Measurements from ENCODE around the gene MESP2. TPM values are rescaled to one million over a fixed set of nuclear protein-coding genes. Genes with fewer than 3 reads are reported as not detected.

MESP2 gene
- total and polyA plus RNA-seq, 2 of the 13 experiments (the other 11 are each of a cell fraction or from before 2014, with no cell fraction given): not detected

DNA sequence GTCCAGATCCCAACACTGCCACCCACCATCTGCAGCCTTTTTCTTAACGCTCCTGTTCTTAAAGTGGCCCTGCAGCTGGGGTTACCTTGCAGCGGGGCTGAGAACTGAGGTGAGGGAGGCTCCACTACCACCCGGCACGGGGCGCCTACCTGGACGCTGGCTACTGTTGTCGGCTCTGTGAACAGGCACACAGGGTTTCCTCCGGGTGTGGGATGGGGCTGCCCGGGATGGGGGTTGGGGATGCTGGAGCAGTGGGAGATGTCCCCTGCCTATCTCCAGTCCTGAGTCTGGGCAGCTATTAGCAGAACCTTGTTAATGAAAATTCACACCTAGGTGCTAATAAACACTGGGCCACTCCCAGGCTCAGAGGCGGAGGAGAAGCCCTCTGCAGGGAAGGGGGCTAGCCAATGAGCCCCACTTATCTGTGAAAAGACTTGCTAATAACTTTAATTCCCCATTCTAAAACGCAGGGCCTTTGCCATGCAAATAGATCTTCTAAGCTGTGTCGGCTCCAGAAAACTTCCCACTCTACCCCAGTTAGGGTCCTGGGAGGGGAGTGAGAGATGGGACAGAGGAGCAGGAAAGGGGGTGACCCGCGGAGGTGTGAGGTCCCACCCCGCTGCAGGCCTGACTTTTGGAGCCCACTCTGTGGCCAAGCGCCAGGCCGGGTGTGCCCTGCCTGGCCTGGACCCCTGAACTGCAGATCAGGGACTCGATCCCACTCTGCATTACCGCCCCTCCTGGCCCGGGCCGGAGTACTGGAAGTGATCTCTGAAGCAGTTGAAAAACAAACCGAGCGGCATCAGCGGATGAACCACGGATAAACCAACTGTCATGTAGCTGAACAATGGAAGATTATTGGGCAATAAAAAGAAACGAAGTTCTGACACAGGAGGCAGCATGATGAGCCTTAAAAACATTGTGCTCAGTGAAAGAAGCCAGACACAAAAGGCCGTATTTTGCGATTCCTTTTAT is 28.1 kb upstream of the MESP2 start:
- ChIA-PET POLR2A (no interaction called here), CTCF (ENCODE audit: low intra/inter-chr PET ratio, low total read pairs) (no interaction called here)
- DNase-seq (ENCODE audit: low spot score) (no peak), FAIRE-seq (no peak), ATAC-seq (no peak)
- no peaks in the 10 kb centered on the region for H4K20me1 ChIP-seq (ENCODE audit: insufficient read depth, low read length)
- no peak overlapping the region for H3K4me2 ChIP-seq (ENCODE audit: low read depth, low read length)
- TF ChIP-seq, protein P1, sequence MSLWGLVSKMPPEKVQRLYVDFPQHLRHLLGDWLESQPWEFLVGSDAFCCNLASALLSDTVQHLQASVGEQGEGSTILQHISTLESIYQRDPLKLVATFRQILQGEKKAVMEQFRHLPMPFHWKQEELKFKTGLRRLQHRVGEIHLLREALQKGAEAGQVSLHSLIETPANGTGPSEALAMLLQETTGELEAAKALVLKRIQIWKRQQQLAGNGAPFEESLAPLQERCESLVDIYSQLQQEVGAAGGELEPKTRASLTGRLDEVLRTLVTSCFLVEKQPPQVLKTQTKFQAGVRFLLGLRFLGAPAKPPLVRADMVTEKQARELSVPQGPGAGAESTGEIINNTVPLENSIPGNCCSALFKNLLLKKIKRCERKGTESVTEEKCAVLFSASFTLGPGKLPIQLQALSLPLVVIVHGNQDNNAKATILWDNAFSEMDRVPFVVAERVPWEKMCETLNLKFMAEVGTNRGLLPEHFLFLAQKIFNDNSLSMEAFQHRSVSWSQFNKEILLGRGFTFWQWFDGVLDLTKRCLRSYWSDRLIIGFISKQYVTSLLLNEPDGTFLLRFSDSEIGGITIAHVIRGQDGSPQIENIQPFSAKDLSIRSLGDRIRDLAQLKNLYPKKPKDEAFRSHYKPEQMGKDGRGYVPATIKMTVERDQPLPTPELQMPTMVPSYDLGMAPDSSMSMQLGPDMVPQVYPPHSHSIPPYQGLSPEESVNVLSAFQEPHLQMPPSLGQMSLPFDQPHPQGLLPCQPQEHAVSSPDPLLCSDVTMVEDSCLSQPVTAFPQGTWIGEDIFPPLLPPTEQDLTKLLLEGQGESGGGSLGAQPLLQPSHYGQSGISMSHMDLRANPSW (CRISPR knock-in tag; IDR thresholded peaks at IDR 0.05; ENCODE audit: borderline replicate concordance): no peak
- no peak for TF ChIP-seq ZBTB7A (CRISPR knock-in tag; IDR thresholded peaks at IDR 0.05)
- TF ChIP-seq CC2D1A (CRISPR knock-in tag; IDR thresholded peaks at IDR 0.05): no peak
- no peak for TF ChIP-seq SUZ12 (IDR thresholded peaks at IDR 0.05; ENCODE audit: low read depth, low read length)
- TF ChIP-seq, protein P2, sequence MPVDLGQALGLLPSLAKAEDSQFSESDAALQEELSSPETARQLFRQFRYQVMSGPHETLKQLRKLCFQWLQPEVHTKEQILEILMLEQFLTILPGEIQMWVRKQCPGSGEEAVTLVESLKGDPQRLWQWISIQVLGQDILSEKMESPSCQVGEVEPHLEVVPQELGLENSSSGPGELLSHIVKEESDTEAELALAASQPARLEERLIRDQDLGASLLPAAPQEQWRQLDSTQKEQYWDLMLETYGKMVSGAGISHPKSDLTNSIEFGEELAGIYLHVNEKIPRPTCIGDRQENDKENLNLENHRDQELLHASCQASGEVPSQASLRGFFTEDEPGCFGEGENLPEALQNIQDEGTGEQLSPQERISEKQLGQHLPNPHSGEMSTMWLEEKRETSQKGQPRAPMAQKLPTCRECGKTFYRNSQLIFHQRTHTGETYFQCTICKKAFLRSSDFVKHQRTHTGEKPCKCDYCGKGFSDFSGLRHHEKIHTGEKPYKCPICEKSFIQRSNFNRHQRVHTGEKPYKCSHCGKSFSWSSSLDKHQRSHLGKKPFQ (CRISPR knock-in tag; IDR thresholded peaks at IDR 0.05; ENCODE audit: insufficient replicate concordance): no peak
- no peak for TF ChIP-seq ZNF34 (CRISPR knock-in tag; IDR thresholded peaks at IDR 0.05; ENCODE audit: borderline replicate concordance)
- TF ChIP-seq, protein P3, sequence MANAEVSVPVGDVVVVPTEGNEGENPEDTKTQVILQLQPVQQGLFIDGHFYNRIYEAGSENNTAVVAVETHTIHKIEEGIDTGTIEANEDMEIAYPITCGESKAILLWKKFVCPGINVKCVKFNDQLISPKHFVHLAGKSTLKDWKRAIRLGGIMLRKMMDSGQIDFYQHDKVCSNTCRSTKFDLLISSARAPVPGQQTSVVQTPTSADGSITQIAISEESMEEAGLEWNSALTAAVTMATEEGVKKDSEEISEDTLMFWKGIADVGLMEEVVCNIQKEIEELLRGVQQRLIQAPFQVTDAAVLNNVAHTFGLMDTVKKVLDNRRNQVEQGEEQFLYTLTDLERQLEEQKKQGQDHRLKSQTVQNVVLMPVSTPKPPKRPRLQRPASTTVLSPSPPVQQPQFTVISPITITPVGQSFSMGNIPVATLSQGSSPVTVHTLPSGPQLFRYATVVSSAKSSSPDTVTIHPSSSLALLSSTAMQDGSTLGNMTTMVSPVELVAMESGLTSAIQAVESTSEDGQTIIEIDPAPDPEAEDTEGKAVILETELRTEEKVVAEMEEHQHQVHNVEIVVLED (CRISPR knock-in tag; IDR thresholded peaks at IDR 0.05; ENCODE audit: borderline replicate concordance): no peak
- no peak for TF ChIP-seq ZEB1 (IDR thresholded peaks at IDR 0.05; ENCODE audit: insufficient replicate concordance, low read depth)
- TF ChIP-seq, protein P4, sequence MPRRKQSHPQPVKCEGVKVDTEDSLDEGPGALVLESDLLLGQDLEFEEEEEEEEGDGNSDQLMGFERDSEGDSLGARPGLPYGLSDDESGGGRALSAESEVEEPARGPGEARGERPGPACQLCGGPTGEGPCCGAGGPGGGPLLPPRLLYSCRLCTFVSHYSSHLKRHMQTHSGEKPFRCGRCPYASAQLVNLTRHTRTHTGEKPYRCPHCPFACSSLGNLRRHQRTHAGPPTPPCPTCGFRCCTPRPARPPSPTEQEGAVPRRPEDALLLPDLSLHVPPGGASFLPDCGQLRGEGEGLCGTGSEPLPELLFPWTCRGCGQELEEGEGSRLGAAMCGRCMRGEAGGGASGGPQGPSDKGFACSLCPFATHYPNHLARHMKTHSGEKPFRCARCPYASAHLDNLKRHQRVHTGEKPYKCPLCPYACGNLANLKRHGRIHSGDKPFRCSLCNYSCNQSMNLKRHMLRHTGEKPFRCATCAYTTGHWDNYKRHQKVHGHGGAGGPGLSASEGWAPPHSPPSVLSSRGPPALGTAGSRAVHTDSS (CRISPR knock-in tag; conservative IDR thresholded peaks at IDR 0.05): no peak
- TF ChIP-seq CEBPG (CRISPR knock-in tag; IDR thresholded peaks at IDR 0.05): no peak
- TF ChIP-seq RFX1 (IDR thresholded peaks at IDR 0.05): no peak
- TF ChIP-seq SNAPC2 (CRISPR knock-in tag; IDR thresholded peaks at IDR 0.05): no peak
- peaks cover 12 to 65% of the 10 kb centered on the region in 2 experiments; a peak in 4 of 5 replicates for H3K27me3 ChIP-seq (ENCODE audit: control insufficient read depth in 1 of 2, insufficient read depth in 2 of 2, low read length in 2 of 2)
- H2AFZ ChIP-seq (ENCODE audit: low read length): no peak overlapping the region
- H3K36me3 ChIP-seq (replicated peaks in 1 of 2; ENCODE audit: control insufficient read depth in 1 of 2, insufficient read depth in 2 of 2, low read length in 2 of 2): no peaks in the 10 kb centered on the region
- WGBS (ENCODE audit: low lambda C conversion rate): 47% methylated on average over 19 of the region's 28 CpGs
- in situ Hi-C loops (cut with HindIII; ENCODE audit: extremely low pct_ligation_motif_present, low pct_unique_long_range_greater_than_20kb) (loop anchor here (25.0 kb wide), 1 partner anchor 339 kb away; no protein-coding TSS in a partner anchor), intact Hi-C loops (cut with micrococcal nuclease; ENCODE audit: unreplicated experiment) (no loop called here)
- H3K79me2 ChIP-seq (ENCODE audit: insufficient read depth, low read length): no peaks in the 10 kb centered on the region
- no peak overlapping the region for H3K4me3 ChIP-seq (replicated peaks in 1 of 3; ENCODE audit: insufficient read depth in 1 of 3, low read depth in 2 of 3, low read length in 3 of 3)
- H3K9ac ChIP-seq (ENCODE audit: insufficient read depth, low read depth, low read length): no peak overlapping the region
- BruUV-seq (replicated peaks): no TSS peak
- no peak overlapping the region for H3K27ac ChIP-seq (ENCODE audit: extremely low read length, insufficient read depth, low read length)
- peaks cover 8% of the 10 kb centered on the region for H3K4me1 ChIP-seq (ENCODE audit: insufficient read depth, low read length)
- no peaks in the 10 kb centered on the region for H3K9me3 ChIP-seq (ENCODE audit: low read length)
